Measurements from ENCODE around the gene GRM8.
"Not testable (repeated sequence)": the region's sequence is repeated elsewhere in the genome, so short reads cannot be mapped to it uniquely, and the experiment has no call there.

The GRM8 gene

DNA sequence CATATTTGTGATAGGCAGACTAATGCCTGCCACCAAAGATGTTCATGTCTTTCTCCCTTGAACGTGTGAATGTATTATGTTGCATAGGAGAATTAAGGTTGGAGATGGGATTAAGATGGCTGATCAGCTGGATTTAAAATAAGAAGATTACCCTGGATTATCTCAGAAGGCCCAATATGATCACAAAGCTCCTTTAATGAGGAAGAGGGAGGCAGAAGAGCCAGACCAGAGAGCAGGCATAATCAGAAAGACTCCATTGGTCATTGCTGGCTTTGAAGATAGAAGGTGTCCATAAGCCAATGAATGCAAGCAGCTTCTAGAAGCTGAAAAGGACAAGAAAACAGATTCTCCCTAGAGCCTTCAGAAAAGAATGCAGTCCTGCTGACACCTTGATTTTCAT lies 410.3 kb downstream of the GRM8 start:
- no peaks in the 10 kb centered on the region for H3K36me3 ChIP-seq
- no peaks in the 10 kb centered on the region for H3K9me3 ChIP-seq

DNA sequence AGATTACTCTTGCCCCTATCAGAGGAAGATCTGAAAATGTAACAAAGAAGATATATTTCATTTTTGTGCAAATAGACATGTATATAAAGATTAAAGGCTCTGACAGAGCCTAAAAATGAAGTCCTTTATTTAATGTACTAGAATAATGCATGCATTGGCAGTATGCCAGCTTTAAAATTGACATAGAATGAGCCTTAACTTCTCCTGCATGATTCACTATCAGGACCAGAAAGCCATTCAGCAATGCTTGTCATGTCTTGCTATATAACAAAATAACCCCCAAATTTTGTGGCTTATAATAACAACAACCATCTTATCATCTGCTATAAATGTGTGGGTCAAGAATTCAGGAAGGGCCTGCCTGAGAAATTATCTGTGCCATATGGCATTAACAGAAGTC lies 411.9 kb downstream of the GRM8 start:
- Histone ChIP-seq H3K4me3 (ENCODE audit: low read depth, low read length) (no peak overlapping the region), H3K27me3 (no peaks in the 10 kb centered on the region), H3K9me3 (no peaks in the 10 kb centered on the region), H3K36me3 (no peaks in the 10 kb centered on the region), H3K4me1 (peaks cover 24% of the 10 kb centered on the region)
- DNase-seq = peak; percentile 49
- TF ChIP-seq, protein P1, sequence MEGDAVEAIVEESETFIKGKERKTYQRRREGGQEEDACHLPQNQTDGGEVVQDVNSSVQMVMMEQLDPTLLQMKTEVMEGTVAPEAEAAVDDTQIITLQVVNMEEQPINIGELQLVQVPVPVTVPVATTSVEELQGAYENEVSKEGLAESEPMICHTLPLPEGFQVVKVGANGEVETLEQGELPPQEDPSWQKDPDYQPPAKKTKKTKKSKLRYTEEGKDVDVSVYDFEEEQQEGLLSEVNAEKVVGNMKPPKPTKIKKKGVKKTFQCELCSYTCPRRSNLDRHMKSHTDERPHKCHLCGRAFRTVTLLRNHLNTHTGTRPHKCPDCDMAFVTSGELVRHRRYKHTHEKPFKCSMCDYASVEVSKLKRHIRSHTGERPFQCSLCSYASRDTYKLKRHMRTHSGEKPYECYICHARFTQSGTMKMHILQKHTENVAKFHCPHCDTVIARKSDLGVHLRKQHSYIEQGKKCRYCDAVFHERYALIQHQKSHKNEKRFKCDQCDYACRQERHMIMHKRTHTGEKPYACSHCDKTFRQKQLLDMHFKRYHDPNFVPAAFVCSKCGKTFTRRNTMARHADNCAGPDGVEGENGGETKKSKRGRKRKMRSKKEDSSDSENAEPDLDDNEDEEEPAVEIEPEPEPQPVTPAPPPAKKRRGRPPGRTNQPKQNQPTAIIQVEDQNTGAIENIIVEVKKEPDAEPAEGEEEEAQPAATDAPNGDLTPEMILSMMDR (IDR thresholded peaks at IDR 0.05; ENCODE audit: low read depth, low read length) = no peak

More for the DNA sequence above, 410.3 kb downstream of the GRM8 start:
- peaks cover 24% of the 10 kb centered on the region for H3K4me1 ChIP-seq
- no peak overlapping the region for H3K4me3 ChIP-seq (ENCODE audit: low read depth, low read length)
- no peaks in the 10 kb centered on the region for H3K27me3 ChIP-seq
- no peak for DNase-seq
- TF ChIP-seq, protein P1 (IDR thresholded peaks at IDR 0.05; ENCODE audit: low read depth, low read length) = no peak

GRCh38 chr7:126839624-126840023 lies 413.1 kb downstream of the GRM8 start:
- Histone ChIP-seq H3K27me3 (no peaks in the 10 kb centered on the region), H3K4me1 (peaks cover 20% of the 10 kb centered on the region), H3K4me3 (ENCODE audit: low read depth, low read length) (no peak overlapping the region), H3K9me3 (no peaks in the 10 kb centered on the region), H3K36me3 (no peaks in the 10 kb centered on the region)
- TF ChIP-seq, protein P1 (IDR thresholded peaks at IDR 0.05; ENCODE audit: low read depth, low read length) = no peak
- DNase-seq = no peak

- Histone ChIP-seq H3K36me3 (no peaks in the 10 kb centered on the region), H3K4me1 (peaks cover 13% of the 10 kb centered on the region), H3K27me3 (no peaks in the 10 kb centered on the region), H3K9me3 (no peaks in the 10 kb centered on the region), H3K4me3 (ENCODE audit: low read depth, low read length) (no peak overlapping the region)
- TF ChIP-seq, protein P1 (IDR thresholded peaks at IDR 0.05; ENCODE audit: low read depth, low read length) = no peak
- DNase-seq = no peak
These were observed 414.5 kb downstream of the GRM8 start for GRCh38 chr7:126838194-126838593.

DNA sequence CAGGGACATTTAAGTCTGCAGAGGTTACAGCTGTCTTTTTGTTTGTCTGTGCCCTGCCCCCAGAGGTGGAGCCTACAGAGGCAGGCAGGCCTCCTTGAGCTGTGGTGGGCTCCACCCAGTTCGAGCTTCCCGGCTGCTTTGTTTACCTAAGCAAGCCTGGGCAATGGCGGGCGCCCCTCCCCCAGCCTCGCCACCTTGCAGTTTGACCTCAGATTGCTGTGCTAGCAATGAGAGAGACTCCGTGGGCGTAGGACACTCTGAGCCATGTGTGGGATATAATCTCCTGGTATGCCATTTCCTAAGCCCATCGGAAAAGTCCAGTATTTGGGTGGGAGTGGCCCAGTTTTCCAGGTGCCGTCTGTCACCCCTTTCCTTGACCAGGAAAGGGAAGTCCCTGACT lies 421.5 kb downstream of the GRM8 start:
- not testable (repeated sequence) for DNase-seq; H3K36me3 ChIP-seq; H3K27me3 ChIP-seq; H3K9me3 ChIP-seq; H3K4me1 ChIP-seq; H3K4me3 ChIP-seq (ENCODE audit: low read depth, low read length)

DNA sequence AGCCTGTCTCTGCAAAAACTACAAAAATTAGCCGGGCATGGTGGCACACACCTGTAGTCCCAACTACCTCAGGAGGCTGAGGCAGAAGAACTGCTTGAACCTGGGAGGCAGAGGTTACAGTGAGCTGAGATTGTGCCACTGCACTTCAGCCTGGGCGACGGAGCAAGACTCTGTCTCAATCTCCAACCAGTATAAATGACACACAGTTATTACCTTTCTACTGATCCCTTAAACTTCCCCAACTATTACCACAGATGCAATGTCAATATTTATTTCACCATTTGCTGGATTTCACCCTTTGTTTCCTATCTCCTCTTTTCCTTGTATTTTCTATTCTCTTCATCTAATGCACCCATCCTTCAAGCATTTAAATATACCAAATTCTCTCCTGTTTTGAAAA lies 431.8 kb downstream of the GRM8 start:
- Histone ChIP-seq H3K4me1 (peaks cover 8% of the 10 kb centered on the region; the same call in 1 of the 2 replicates), H3K4me3 (ENCODE audit: low read depth, low read length) (no peak overlapping the region), H3K27me3 (no peaks in the 10 kb centered on the region; the same call in 1 of the 2 replicates), H3K36me3 (no peaks in the 10 kb centered on the region), H3K9me3 (no peaks in the 10 kb centered on the region)
- TF ChIP-seq, protein P1 (IDR thresholded peaks at IDR 0.05; ENCODE audit: low read depth, low read length) = no peak
- no peak for DNase-seq

DNA sequence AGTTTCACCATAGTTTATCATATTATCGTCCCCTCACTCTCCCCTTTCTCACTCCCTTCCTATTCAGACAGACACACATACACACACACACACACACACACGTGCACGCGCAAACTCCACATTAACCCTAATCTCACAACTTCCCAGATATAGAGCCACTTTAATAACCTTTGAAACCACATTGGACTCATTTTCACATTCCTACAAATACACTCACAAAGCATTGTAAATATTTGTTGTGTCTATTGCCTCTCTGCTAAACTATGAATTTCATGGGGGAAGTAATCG lies 433.6 kb downstream of the GRM8 start:
- Histone ChIP-seq H3K9me3 (no peaks in the 10 kb centered on the region), H3K4me1 (peaks cover 8% of the 10 kb centered on the region; the same call in 1 of the 2 replicates), H3K36me3 (no peaks in the 10 kb centered on the region), H3K4me3 (ENCODE audit: low read depth, low read length) (no peak overlapping the region), H3K27me3 (no peaks in the 10 kb centered on the region)
- TF ChIP-seq, protein P1 (IDR thresholded peaks at IDR 0.05; ENCODE audit: low read depth, low read length) = no peak
- DNase-seq = no peak

Measured in BE2C (cell line).